Measurements from ENCODE around the gene PCSK5.

PCSK5 gene

GRCh38 chr9:75871624-75872023, 18.8 kb upstream of the PCSK5 start:
- H3K36me3 ChIP-seq (ENCODE audit: insufficient read depth, insufficient read length, low read length) = no peaks in the 10 kb centered on the region
- no peak overlapping the region for H3K9ac ChIP-seq (ENCODE audit: insufficient read length, low read depth)
- H3K27me3 ChIP-seq (ENCODE audit: insufficient read depth, insufficient read length) = no peaks in the 10 kb centered on the region
- H3K4me1 ChIP-seq (ENCODE audit: insufficient read depth, insufficient read length) = no peaks in the 10 kb centered on the region
- no peak overlapping the region for H3K4me3 ChIP-seq (ENCODE audit: insufficient read length, low read depth)
- TF ChIP-seq SUZ12 (IDR thresholded peaks at IDR 0.05; ENCODE audit: extremely low read depth, insufficient read depth, insufficient read length) = no peak
- no peak for TF ChIP-seq YY1 (IDR thresholded peaks at IDR 0.05; ENCODE audit: insufficient read depth, insufficient read length)
- TF ChIP-seq ZNF274 (IDR thresholded peaks at IDR 0.05; ENCODE audit: low read depth, low read length) = no peak
- H3K9me3 ChIP-seq (ENCODE audit: insufficient read depth, low read length) = no peaks in the 10 kb centered on the region
- no peak for DNase-seq (ENCODE audit: low read depth, low spot score)

GRCh38 chr9:75873712-75874111, 16.8 kb upstream of the PCSK5 start:
- Histone ChIP-seq H3K36me3 (ENCODE audit: insufficient read depth, insufficient read length, low read length) (no peaks in the 10 kb centered on the region), H3K27me3 (ENCODE audit: insufficient read depth, insufficient read length) (no peaks in the 10 kb centered on the region), H3K9ac (ENCODE audit: insufficient read length, low read depth) (no peak overlapping the region), H3K4me1 (ENCODE audit: insufficient read depth, insufficient read length) (no peaks in the 10 kb centered on the region), H3K4me3 (ENCODE audit: insufficient read length, low read depth) (no peak overlapping the region), H3K9me3 (ENCODE audit: insufficient read depth, low read length) (no peaks in the 10 kb centered on the region)
- TF ChIP-seq ZNF274 (IDR thresholded peaks at IDR 0.05; ENCODE audit: low read depth, low read length) = no peak
- TF ChIP-seq YY1 (IDR thresholded peaks at IDR 0.05; ENCODE audit: insufficient read depth, insufficient read length) = no peak
- no peak for TF ChIP-seq SUZ12 (IDR thresholded peaks at IDR 0.05; ENCODE audit: extremely low read depth, insufficient read depth, insufficient read length)
- no peak for DNase-seq (ENCODE audit: low read depth, low spot score)

DNA sequence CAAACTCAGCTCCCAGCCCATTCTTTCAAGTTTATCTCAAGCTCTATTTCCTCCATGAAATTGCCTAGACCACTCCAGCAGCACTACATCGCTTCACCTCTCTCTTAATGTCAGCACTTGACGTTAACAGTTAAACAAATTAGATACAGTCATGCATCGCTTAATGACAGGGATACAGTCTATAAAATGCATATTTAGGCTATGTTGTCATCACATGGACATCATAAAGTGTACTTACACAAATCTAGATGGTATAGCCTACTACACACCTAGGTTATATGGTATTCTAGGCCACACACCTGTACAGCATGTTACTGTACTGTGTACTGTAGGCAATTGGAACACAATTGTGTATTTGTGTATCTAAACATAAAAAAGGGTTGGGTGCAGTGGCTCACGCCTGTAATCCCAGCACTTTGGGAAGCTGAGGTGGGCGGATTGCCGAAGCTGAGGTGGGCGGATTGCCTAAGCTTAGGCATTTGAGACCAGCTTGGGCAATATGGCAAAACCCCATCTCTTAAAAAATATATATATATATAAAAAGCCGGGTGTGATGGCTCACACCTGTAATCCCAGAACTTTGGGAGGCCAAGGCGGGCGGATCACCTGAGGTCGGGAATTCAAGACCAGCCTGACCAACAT, 13.4 kb upstream of the PCSK5 start:
- no peak overlapping the region for H3K4me3 ChIP-seq (ENCODE audit: insufficient read length, low read depth)
- H3K9ac ChIP-seq (ENCODE audit: insufficient read length, low read depth) = no peak overlapping the region
- H3K27me3 ChIP-seq (ENCODE audit: insufficient read depth, insufficient read length) = no peaks in the 10 kb centered on the region
- TF ChIP-seq YY1 (IDR thresholded peaks at IDR 0.05; ENCODE audit: insufficient read depth, insufficient read length) (no peak), ZNF274 (IDR thresholded peaks at IDR 0.05; ENCODE audit: low read depth, low read length) (no peak), SUZ12 (IDR thresholded peaks at IDR 0.05; ENCODE audit: extremely low read depth, insufficient read depth, insufficient read length) (no peak)
- no peaks in the 10 kb centered on the region for H3K36me3 ChIP-seq (ENCODE audit: insufficient read depth, insufficient read length, low read length)
- no peaks in the 10 kb centered on the region for H3K9me3 ChIP-seq (ENCODE audit: insufficient read depth, low read length)
- no peak for DNase-seq (ENCODE audit: low read depth, low spot score)
- H3K4me1 ChIP-seq (ENCODE audit: insufficient read depth, insufficient read length) = no peaks in the 10 kb centered on the region

GRCh38 chr9:75878488-75878860, 12.0 kb upstream of the PCSK5 start:
- no peaks in the 10 kb centered on the region for H3K9me3 ChIP-seq (ENCODE audit: insufficient read depth, low read length)
- TF ChIP-seq YY1 (IDR thresholded peaks at IDR 0.05; ENCODE audit: insufficient read depth, insufficient read length) (no peak), ZNF274 (IDR thresholded peaks at IDR 0.05; ENCODE audit: low read depth, low read length) (no peak), SUZ12 (IDR thresholded peaks at IDR 0.05; ENCODE audit: extremely low read depth, insufficient read depth, insufficient read length) (no peak)

DNA sequence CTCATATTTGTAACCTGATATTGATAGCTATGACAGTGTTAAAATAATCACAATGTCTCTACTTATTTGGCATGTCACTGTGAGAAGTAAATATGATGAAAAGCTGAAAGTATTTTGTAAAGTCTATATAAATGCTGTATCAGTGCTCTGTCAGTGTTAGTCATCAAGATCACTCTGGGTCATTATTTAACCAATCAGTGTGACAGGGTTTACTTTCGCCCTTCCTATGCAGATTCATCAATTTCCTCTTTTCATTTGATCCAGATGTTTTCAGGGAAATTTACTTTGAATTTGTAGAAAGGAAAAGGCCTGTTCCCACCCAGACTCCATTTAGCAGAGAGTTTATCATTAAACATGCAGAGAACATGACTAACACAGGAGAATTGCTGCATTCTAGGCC, 9.9 kb upstream of the PCSK5 start:
- Histone ChIP-seq H3K27me3 (ENCODE audit: insufficient read depth, insufficient read length) (no peaks in the 10 kb centered on the region), H3K4me3 (ENCODE audit: insufficient read length, low read depth) (no peak overlapping the region), H3K36me3 (ENCODE audit: insufficient read depth, insufficient read length, low read length) (no peaks in the 10 kb centered on the region), H3K9ac (ENCODE audit: insufficient read length, low read depth) (no peak overlapping the region), H3K4me1 (ENCODE audit: insufficient read depth, insufficient read length) (no peaks in the 10 kb centered on the region), H3K9me3 (ENCODE audit: insufficient read depth, low read length) (no peaks in the 10 kb centered on the region)
- DNase-seq (ENCODE audit: low read depth, low spot score) = no peak
- TF ChIP-seq SUZ12 (IDR thresholded peaks at IDR 0.05; ENCODE audit: extremely low read depth, insufficient read depth, insufficient read length) = no peak
- TF ChIP-seq YY1 (IDR thresholded peaks at IDR 0.05; ENCODE audit: insufficient read depth, insufficient read length) = no peak
- TF ChIP-seq ZNF274 (IDR thresholded peaks at IDR 0.05; ENCODE audit: low read depth, low read length) = no peak

More at GRCh38 chr9:75878488-75878860, 12.0 kb upstream of the PCSK5 start:
- no peaks in the 10 kb centered on the region for H3K27me3 ChIP-seq (ENCODE audit: insufficient read depth, insufficient read length)
- no peaks in the 10 kb centered on the region for H3K4me1 ChIP-seq (ENCODE audit: insufficient read depth, insufficient read length)
- no peak for DNase-seq (ENCODE audit: low read depth, low spot score)
- no peak overlapping the region for H3K4me3 ChIP-seq (ENCODE audit: insufficient read length, low read depth)
- no peaks in the 10 kb centered on the region for H3K36me3 ChIP-seq (ENCODE audit: insufficient read depth, insufficient read length, low read length)
- H3K9ac ChIP-seq (ENCODE audit: insufficient read length, low read depth) = no peak overlapping the region

DNA sequence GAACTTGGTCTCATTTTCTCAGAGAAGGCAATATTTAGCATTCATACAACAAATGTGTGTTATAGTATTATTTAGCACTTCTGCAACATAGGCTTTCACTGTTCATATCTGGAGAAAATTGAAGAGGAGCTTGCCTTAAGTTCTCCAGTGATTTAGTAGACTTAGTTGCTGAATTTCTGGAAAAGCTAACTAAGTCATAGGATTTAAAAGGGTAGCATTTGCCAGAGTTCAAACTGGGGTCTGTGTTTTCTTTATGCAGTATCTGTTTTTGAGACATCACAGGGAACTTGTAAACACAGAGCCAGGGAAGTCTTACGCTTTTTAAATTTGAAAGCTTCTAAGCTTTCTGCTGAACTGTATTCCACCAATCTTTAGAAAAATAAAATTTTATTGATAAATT, 8.7 kb upstream of the PCSK5 start:
- H3K36me3 ChIP-seq (ENCODE audit: insufficient read depth, insufficient read length, low read length) = no peaks in the 10 kb centered on the region
- no peak overlapping the region for H3K4me3 ChIP-seq (ENCODE audit: insufficient read length, low read depth)
- TF ChIP-seq YY1 (IDR thresholded peaks at IDR 0.05; ENCODE audit: insufficient read depth, insufficient read length) (no peak), SUZ12 (IDR thresholded peaks at IDR 0.05; ENCODE audit: extremely low read depth, insufficient read depth, insufficient read length) (no peak), ZNF274 (IDR thresholded peaks at IDR 0.05; ENCODE audit: low read depth, low read length) (no peak)
- no peak for DNase-seq (ENCODE audit: low read depth, low spot score)
- H3K9ac ChIP-seq (ENCODE audit: insufficient read length, low read depth) = no peak overlapping the region
- H3K9me3 ChIP-seq (ENCODE audit: insufficient read depth, low read length) = no peaks in the 10 kb centered on the region
- no peaks in the 10 kb centered on the region for H3K4me1 ChIP-seq (ENCODE audit: insufficient read depth, insufficient read length)
- H3K27me3 ChIP-seq (ENCODE audit: insufficient read depth, insufficient read length) = no peaks in the 10 kb centered on the region

GRCh38 chr9:75885652-75886051, 4.8 kb upstream of the PCSK5 start:
- H3K27me3 ChIP-seq (ENCODE audit: insufficient read depth, insufficient read length) = peaks cover 24% of the 10 kb centered on the region
- TF ChIP-seq ZNF274 (IDR thresholded peaks at IDR 0.05; ENCODE audit: low read depth, low read length) (no peak), YY1 (IDR thresholded peaks at IDR 0.05; ENCODE audit: insufficient read depth, insufficient read length) (no peak), SUZ12 (IDR thresholded peaks at IDR 0.05; ENCODE audit: extremely low read depth, insufficient read depth, insufficient read length) (no peak)
- H3K9ac ChIP-seq (ENCODE audit: insufficient read length, low read depth) = no peak overlapping the region
- DNase-seq (ENCODE audit: low read depth, low spot score) = no peak
- H3K4me1 ChIP-seq (ENCODE audit: insufficient read depth, insufficient read length) = no peaks in the 10 kb centered on the region
- no peak overlapping the region for H3K4me3 ChIP-seq (ENCODE audit: insufficient read length, low read depth)
- H3K9me3 ChIP-seq (ENCODE audit: insufficient read depth, low read length) = no peaks in the 10 kb centered on the region
- H3K36me3 ChIP-seq (ENCODE audit: insufficient read depth, insufficient read length, low read length) = no peaks in the 10 kb centered on the region
